ENCODE data around the gene TSHZ2. TPM values are rescaled to one million over a fixed set of nuclear protein-coding genes. Genes with fewer than 3 reads are reported as not detected.

Gene TSHZ2
- total and polyA plus RNA-seq, 2 of the 4 experiments (the other 2 are of a cell fraction) = under 0.01 to 0.02 TPM

GRCh38 chr20:53061192-53062108, 89.3 kb downstream of the TSHZ2 start:
- Histone ChIP-seq H2AK5ac (ENCODE audit: low read depth, low read length) (no peak overlapping the region), H3K4me1 (ENCODE audit: control insufficient read depth, insufficient read depth, low read length) (no peaks in the 10 kb centered on the region), H2BK15ac (ENCODE audit: low read depth, low read length) (no peak overlapping the region), H3K36me3 (ENCODE audit: control insufficient read depth, insufficient read depth, low read length) (no peaks in the 10 kb centered on the region), H4K5ac (ENCODE audit: low read depth, low read length) (no peak overlapping the region), H3K27me3 (ENCODE audit: control insufficient read depth, insufficient read depth, low read length) (no peaks in the 10 kb centered on the region), H3K18ac (ENCODE audit: low read depth, low read length) (no peak overlapping the region), H3K27ac (ENCODE audit: insufficient read depth, low read length) (no peak overlapping the region), H3K4me3 (ENCODE audit: insufficient read depth, low read depth, low read length) (no peak overlapping the region), H3K79me1 (ENCODE audit: low read depth in 1 of 2, low read length in 2 of 2) (no peaks in the 10 kb centered on the region), H4K91ac (ENCODE audit: insufficient read depth, low read depth, low read length) (no peak overlapping the region), H4K20me1 (ENCODE audit: insufficient read depth, low read length) (no peaks in the 10 kb centered on the region), H4K8ac (ENCODE audit: low read depth in 2 of 2, low read length in 2 of 2) (no peak overlapping the region), H2BK120ac (ENCODE audit: low read depth, low read length) (no peak overlapping the region), H3K4me2 (ENCODE audit: low read depth, low read length) (no peak overlapping the region), H2BK20ac (ENCODE audit: low read depth, low read length) (no peak overlapping the region), H3K23ac (ENCODE audit: low read depth, low read length) (no peak overlapping the region), H3K9me1 (ENCODE audit: insufficient read depth, low read length) (no peaks in the 10 kb centered on the region), H3K9ac (ENCODE audit: low read depth, low read length) (no peak overlapping the region), H3K4ac (ENCODE audit: low read depth, low read length) (no peak overlapping the region), H2AFZ (replicated peaks; ENCODE audit: low read length, poor library complexity) (no peak overlapping the region), H2BK5ac (ENCODE audit: low read depth, low read length, poor library complexity, severe bottlenecking) (no peak overlapping the region), H3K56ac (ENCODE audit: extremely low read depth, insufficient read depth, low read length) (no peak overlapping the region), H3K14ac (replicated peaks; ENCODE audit: low read depth, low read length) (no peak overlapping the region), H3K9me3 (ENCODE audit: control insufficient read depth, insufficient read depth, low read length) (no peaks in the 10 kb centered on the region; the same call in 1 of the 2 replicates), H2AK9ac (replicated peaks; ENCODE audit: low read depth, low read length, poor library complexity) (no peak overlapping the region)
- ATAC-seq (ENCODE audit: low read depth) = no peak
- TF ChIP-seq FOS (IDR thresholded peaks at IDR 0.05; ENCODE audit: low read depth, low read length) (no peak), SMC3 (IDR thresholded peaks at IDR 0.05; ENCODE audit: low read depth, low read length) (no peak)
- TF ChIP-seq, protein P1, sequence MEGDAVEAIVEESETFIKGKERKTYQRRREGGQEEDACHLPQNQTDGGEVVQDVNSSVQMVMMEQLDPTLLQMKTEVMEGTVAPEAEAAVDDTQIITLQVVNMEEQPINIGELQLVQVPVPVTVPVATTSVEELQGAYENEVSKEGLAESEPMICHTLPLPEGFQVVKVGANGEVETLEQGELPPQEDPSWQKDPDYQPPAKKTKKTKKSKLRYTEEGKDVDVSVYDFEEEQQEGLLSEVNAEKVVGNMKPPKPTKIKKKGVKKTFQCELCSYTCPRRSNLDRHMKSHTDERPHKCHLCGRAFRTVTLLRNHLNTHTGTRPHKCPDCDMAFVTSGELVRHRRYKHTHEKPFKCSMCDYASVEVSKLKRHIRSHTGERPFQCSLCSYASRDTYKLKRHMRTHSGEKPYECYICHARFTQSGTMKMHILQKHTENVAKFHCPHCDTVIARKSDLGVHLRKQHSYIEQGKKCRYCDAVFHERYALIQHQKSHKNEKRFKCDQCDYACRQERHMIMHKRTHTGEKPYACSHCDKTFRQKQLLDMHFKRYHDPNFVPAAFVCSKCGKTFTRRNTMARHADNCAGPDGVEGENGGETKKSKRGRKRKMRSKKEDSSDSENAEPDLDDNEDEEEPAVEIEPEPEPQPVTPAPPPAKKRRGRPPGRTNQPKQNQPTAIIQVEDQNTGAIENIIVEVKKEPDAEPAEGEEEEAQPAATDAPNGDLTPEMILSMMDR (conservative IDR thresholded peaks at IDR 0.05; ENCODE audit: low read depth, low read length) = no peak
- no TSS peak for BruUV-seq (replicated peaks)
- in situ Hi-C loops (cut with MboI; ENCODE audit: low sequenced_read_pairs) (no loop called here), intact Hi-C loops (cut with micrococcal nuclease) (no loop called here), dilution Hi-C loops (cut with HindIII; ENCODE audit: low sequenced_read_pairs, unreplicated experiment) (no loop called here)
- DNase-seq = no peak
- POLR2A ChIA-PET (ENCODE audit: unreplicated experiment) = no interaction called here
- no CpG with 5 or more reads among the region's 2 CpGs for WGBS, 2 experiments (ENCODE audit: extremely low coverage in 2 of 2, insufficient read length in 1 of 2)
- CTCF ChIA-PET = interaction anchor here (0.5 kb wide), 1 partner anchor 226 kb away, joined by 3 read pairs; no protein-coding TSS in a partner anchor

Measured in IMR-90 (cell line).